Non-pigmented ciliary epithelial cell (primary cell): ENCODE data around the gene DYNAP.

Experiments
- DNase-seq: peaks from one replicate; pipeline ENCODE4 v3.0.0-alpha.2; 2010; ENCODE audit warnings: low read depth

Gene DYNAP, protein sequence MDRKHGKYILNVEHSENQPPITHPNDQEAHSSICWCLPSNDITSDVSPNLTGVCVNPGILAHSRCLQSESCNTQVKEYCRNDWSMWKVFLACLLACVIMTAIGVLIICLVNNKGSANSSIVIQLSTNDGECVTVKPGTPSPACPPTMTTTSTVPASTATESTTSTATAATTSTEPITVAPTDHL

DNA sequence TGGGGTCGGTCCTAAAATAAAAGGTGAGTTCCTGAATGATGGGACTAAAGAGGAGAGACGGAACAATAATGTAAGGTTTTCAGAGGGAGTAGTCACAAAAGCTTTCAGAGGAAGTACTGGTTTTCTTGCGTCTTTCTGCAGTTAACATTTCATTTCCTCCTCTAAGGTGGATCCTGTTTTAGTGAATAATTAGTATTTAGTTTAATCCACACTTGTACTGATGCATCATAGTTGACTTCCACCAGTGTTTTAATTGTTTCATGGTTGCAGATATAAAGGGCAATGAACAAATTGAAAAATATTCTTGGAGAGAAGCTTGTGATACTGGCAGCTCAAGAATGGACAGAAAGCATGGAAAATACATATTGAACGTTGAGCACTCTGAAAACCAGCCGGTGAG lies at the start of gene DYNAP:
DYNAP (plus strand) TSS at position 301 of the 400 bp plus-strand sequence; CDS start at position 339, 38 bp downstream.
- no peak for DNase-seq

DNA sequence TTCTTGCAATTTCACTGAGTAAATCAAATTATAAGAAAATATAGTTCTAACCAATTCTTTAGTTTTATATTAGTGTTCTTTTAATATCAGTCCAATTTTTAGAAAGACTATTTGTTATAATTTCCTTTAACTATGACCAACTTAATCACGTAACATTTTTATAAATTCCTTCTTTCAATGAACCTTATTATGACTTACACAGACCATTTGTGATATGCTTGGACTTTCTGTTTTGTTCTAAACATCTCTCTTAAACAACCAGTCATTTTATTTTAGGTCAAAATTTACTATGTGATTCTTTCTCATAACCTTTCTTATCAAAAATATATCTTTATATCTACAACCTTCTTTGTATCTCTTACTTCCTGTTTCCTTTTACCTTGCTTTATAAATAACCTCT lies 39.5 kb upstream of the DYNAP start:
- DNase-seq = no peak

DNA sequence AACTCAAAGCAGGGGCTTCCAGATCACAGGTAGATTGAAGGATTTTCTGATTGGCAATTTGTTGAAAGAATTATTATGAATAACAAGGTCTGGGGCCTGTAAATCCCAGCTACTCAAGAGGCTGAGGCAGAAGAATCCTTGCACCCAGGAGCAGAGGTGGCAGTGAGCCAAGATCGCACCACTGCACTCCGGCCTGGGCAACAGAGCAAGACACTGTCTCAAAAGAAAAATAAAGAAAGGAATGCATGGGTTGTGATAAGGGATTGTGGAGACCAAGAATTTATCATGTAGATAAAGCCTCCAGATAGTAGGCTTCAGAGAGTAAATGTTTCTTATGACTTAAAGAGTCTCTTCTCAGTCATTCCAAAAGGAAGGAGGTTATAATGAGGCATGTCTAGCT lies 35.8 kb upstream of the DYNAP start:
- no peak for DNase-seq

GRCh38 chr18:54555996-54556395 lies 35.0 kb upstream of the DYNAP start:
- no peak for DNase-seq

DNA sequence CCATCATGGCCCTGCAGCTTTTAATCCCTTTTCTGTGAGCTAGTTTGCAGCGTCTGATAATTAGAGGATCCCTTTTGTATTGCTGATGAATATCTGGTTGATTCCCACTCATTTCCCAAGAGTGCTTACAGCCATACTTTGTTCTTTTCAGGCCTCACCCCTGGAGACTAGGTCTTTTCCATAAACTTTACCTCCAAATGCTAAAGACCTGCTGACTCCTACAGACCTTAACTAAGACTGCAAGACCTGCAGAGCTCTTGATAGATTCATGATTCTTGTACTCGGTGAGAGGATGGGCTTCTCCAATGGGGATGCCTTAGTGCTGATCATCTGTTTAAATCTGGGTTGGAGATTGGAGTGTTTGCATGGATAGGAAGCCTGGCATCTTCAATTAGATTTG lies 33.1 kb upstream of the DYNAP start:
- no peak for DNase-seq

DNA sequence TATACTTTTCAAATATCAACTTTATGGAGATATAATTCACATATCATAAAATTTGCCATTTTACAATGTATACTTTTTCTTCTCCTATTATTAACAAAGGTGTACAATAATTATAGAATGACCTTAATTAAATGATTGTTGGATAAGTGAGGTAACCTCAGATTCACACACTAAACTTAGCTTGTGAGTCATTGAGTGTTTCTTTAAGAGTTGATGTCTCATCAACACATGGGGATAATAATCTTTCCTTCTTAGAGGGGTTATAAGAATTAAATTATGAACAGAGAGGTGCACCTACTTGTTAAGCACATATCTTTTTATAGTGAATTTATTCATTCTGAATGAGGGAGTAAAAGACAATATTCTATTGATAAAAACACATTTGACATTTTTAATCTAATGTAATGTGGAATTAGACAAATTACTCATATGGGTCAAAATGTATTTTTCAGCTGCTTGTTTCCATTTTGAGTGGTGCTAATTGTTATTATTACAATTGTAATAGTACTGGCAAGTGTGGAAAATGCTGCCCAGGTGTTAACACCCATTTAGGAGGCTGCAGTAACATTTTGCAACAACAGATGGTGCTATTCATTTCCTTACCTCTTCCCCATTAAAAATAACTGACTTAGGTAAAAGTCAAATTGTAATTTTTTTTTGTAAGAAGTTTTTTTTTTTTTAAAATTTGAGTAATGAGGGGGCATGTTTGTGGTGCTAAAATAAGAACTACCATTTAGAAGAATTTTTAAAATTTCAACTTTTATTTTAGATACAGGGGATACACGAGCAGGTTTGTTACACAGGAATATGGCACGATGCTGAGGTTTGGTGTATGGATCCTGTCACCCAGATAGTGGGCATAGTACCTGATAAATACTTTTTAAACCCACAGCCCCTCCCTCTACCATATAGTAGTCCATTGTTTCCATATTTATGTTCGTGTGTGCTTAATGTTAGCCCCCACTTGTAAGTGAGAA lies 32.1 kb upstream of the DYNAP start:
- DNase-seq = peak; percentile 4

- no peak for DNase-seq
Observed at GRCh38 chr18:54561706-54562267, 29.3 kb upstream of the DYNAP start.

GRCh38 chr18:54580202-54580729 lies 10.8 kb upstream of the DYNAP start:
- DNase-seq = no peak

- no peak for DNase-seq
Observed at GRCh38 chr18:54584065-54584464, 7.0 kb upstream of the DYNAP start.

- no peak for DNase-seq
Observed at GRCh38 chr18:54585743-54586142, 5.3 kb upstream of the DYNAP start.

DNA sequence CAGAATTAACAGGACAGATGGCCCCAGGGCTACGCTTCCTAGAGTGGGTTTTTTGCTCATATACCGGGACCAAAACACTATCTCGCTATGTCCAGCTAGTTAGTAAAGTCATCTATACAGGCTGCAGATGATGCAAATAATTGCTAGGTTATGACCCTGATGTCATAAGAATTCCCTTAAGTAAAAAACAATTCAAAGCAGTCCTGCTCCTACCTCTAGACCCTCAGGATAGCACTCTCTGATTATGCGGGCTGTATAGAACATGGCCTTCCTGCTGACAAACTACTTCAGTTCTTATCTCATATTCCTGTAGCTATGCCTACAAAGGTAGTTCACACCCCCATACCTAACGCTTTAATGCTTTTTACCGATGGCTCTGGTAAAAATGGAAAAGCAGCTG lies 13.2 kb downstream of the DYNAP start:
- no peak for DNase-seq

GRCh38 chr18:54606835-54607212 lies 15.8 kb downstream of the DYNAP start:
- DNase-seq = no peak

GRCh38 chr18:54607213-54608027 lies 16.4 kb downstream of the DYNAP start:
- DNase-seq = peak; percentile 23

- no peak for DNase-seq
Observed at GRCh38 chr18:54608028-54608642, 17.1 kb downstream of the DYNAP start.

DNA sequence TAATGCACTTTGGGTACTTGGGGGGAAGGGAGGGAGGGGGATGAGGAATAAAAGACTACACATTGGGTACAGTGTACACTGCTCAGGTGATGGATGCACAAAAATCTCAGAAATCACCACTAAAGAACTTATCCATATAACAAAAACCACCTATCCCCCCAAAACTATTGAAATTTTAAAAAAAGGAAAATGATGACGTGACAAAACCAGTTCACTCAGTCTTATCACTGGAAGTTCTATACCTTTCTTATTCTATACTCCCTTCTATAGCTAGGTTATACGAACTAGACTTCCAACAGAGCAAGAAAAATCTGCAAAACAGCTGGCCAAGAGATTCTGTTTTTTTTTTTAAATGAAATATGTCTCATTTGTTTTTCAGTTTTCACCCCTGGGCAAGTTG lies 20.8 kb downstream of the DYNAP start:
- no peak for DNase-seq

DNA sequence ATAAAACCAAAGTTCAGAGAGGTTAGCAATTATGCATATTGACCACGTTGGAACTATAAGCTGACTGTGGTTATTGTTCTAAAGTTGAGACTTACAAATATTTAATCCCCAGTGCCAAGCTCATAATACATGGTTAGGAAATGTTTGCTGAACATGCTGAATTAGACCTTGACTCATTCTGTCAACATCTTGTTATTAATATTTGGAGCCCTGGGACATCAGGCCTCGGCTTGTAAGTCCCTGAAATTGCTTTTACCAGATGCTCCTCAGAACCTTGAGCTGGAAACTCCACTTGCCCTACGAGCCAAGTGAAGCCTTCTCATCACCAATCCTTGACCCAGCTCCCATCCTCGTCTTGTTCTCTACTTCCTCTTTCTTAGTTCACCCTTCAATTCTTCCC lies 21.2 kb downstream of the DYNAP start:
- no peak for DNase-seq

DNA sequence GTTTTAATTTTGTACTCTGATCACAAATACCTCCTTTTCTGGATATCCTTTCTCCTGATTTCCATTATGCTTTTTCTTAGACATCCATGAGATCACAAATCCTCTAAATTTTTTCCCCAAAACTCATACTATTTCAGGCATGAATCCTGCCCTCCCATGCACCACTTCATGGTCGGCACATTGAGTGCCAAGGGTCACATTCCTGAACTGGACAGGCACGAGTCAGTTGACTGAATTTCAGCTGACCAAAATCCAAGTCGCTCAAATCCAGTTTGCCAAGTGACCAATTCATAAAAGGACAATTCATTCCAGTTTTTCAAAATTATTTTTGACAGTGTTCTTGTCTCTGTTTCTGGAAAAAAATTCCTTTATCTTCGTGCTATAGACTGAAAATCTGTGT lies 22.1 kb downstream of the DYNAP start:
- DNase-seq = no peak

GRCh38 chr18:54616220-54616848 lies 25.3 kb downstream of the DYNAP start:
- no peak for DNase-seq

DNA sequence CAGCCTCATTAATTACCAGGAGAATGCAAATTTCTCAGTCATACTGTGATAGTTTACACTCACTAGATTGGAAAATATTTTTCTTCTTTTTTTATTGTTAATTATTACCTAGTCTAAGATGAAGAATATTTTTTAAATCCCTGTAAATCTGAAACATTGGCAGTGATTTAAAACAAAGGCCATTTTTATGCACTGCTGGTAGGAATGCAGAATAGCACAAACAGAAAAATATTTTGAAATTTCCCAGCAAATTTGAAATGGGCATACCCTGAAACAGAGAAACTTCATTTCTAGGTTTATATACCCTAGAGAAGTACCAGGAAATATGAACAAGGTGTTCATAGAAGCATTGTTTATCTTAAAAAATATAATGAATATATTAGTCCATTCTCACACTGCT lies 31.0 kb downstream of the DYNAP start:
- DNase-seq = no peak

DNA sequence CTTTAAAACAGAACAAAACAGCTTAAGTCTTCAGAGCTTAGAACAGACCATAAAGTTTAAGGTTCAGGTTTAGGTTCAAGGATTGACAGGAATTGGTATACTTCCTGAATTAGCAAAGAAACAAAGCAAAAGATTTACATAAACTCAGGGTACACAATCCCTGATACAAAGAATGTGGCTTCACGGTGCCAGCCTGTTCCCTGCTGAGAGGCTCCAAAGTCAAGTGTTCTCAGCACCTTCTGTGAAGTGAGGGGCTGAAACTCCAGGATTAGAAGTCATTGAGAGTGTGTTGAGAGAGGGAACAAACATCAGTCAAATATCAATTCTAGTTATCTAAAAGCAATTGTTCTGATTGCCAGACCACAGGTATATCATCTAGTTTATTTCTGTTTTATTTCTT lies 35.7 kb downstream of the DYNAP start:
- DNase-seq = no peak

DNA sequence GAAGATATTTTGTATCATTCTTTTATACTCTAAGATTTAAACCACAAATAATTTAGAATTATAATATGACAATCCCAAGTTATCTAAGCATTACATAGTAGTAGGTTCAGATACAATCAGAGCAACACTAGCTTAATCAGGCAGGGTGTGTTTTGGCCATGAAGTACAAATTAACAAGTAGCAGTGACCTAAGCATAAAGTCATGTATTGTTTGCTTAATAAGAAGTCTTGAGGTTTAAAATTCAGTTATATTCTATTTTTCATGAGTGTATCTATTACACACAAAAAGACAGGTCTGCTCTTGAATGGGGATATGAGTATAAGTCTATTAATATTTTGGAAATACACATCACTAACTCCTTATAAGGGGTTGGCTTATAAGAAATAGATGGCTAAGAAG lies 39.9 kb downstream of the DYNAP start:
- no peak for DNase-seq
